CD4-positive, alpha-beta T cell treated with Interleukin-21 for 1 hour (primary cell): ENCODE results near the gene FBXW7.

Experiments
- DNase-seq: peaks from one replicate; pipeline ENCODE4 v3.0.0-alpha.2; 2020

Gene FBXW7

GRCh38 chr4:152363904-152364303, 172.0 kb downstream of the FBXW7 start:
- DNase-seq, result no peak

GRCh38 chr4:152363086-152363485, 172.8 kb downstream of the FBXW7 start:
- DNase-seq, result no peak

GRCh38 chr4:152360045-152360410, 175.9 kb downstream of the FBXW7 start:
- no peak for DNase-seq

GRCh38 chr4:152359208-152360044, 176.5 kb downstream of the FBXW7 start:
- DNase-seq, result no peak

- no peak for DNase-seq
These were observed 178.7 kb downstream of the FBXW7 start for GRCh38 chr4:152357206-152357605.

- DNase-seq, result no peak
These were observed 179.4 kb downstream of the FBXW7 start for GRCh38 chr4:152356428-152357034.

GRCh38 chr4:152352622-152353116, 183.2 kb downstream of the FBXW7 start:
- no peak for DNase-seq

GRCh38 chr4:152352215-152352614, 183.7 kb downstream of the FBXW7 start:
- DNase-seq, result no peak

- DNase-seq, result no peak
These were observed 184.8 kb downstream of the FBXW7 start for GRCh38 chr4:152351080-152351479.

- peak; percentile 33 for DNase-seq
These were observed 187.2 kb downstream of the FBXW7 start for GRCh38 chr4:152348670-152349069.

- DNase-seq, result no peak
These were observed 188.9 kb downstream of the FBXW7 start for GRCh38 chr4:152346979-152347378.

GRCh38 chr4:152346526-152346925, 189.4 kb downstream of the FBXW7 start:
- DNase-seq, result no peak

- no peak for DNase-seq
These were observed 191.9 kb downstream of the FBXW7 start for GRCh38 chr4:152344001-152344400.

- DNase-seq, result no peak
These were observed 193.6 kb downstream of the FBXW7 start for GRCh38 chr4:152342293-152342692.

- no peak for DNase-seq
These were observed 195.1 kb downstream of the FBXW7 start for GRCh38 chr4:152340818-152341217.

- no peak for DNase-seq
These were observed 196.3 kb downstream of the FBXW7 start for GRCh38 chr4:152339576-152339975.

- DNase-seq, result no peak
These were observed 201.0 kb downstream of the FBXW7 start for GRCh38 chr4:152334931-152335330.

- DNase-seq, result no peak
These were observed 204.8 kb downstream of the FBXW7 start for GRCh38 chr4:152331042-152331441.

- no peak for DNase-seq
These were observed 207.3 kb downstream of the FBXW7 start for GRCh38 chr4:152328582-152328981.

- DNase-seq, result peak; percentile 1
These were observed 208.1 kb downstream of the FBXW7 start for GRCh38 chr4:152327606-152328453.

GRCh38 chr4:152325831-152326230, 210.1 kb downstream of the FBXW7 start:
- DNase-seq, result no peak

GRCh38 chr4:152323221-152323620, 212.7 kb downstream of the FBXW7 start:
- no peak for DNase-seq

- DNase-seq, result no peak
These were observed 213.2 kb downstream of the FBXW7 start for GRCh38 chr4:152322656-152323055.
